ENCODE data around the gene COLQ.

Gene COLQ

DNA sequence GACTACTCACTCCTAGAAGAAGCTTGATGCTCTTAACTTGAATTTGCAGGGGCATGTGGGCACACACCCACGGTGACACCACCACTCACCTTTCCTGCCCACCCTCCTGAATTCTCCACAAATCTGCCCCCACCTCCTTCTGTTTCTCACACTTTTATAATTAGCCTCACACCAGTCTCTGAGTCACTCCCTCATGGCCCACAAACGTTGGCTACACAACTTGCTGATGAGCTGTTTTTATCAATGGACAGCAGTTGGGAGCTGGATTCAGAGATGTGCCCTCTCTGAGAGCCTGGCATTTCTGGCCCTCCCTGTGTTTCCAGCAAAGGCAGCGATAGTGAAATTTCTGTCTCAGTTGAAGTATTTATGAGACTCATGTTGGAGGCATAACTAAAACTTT lies 1.3 kb downstream of the COLQ start:
- peak; percentile 7 for DNase-seq (ENCODE audit: low read depth)

DNA sequence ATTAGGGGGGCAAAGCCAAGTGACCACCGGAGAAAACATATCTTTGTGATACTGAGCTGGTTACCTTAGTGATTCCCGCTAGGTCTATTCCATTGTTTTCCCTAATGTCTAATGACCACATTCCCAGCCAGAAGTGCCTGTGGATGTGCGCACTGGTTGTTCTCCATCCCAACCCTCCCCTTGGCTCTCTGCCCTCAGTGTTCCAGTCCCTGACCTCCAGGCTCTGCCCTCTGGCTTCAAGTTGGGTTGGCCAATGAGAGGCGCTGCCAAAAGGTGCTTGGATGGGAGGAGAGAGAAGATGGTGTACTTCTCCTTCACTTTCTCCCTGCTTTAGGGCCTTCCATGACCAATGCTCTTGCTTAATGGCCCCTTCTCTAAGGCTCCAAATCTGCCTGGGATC lies 2.4 kb downstream of the COLQ start:
- DNase-seq (ENCODE audit: low read depth) = no peak

DNA sequence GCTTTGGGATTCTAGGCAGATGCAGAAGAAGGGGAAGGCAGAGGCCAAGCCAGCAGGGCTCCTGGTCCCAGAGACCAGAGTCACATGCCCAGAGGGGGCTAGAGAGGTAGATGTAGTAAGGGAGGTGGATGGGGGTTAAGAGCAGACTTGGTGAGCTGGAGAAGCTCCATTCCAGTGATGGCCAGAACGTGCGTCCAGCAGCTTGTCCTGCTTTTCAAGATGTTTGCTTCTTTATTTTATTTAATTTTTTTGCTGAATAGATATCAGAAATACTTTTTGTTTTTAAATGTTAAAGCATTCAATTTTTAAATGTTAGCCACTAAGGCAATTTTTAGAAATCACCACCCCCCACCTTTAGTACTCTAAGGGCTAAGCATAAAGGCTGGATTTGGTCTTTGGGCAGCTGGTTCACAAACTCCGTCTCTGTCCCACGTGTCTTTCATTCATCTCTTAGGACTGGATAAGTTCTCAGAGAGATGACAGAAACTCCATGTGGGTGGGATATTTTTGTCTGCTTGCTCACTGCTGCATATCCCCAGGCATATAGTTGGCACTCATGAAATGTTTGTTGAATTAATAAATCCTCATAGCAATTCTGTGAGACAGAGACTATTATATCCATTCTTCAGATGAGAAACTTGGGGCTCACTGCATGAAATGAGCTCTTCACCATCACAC lies 6.7 kb downstream of the COLQ start:
- DNase-seq (ENCODE audit: low read depth) = no peak

DNA sequence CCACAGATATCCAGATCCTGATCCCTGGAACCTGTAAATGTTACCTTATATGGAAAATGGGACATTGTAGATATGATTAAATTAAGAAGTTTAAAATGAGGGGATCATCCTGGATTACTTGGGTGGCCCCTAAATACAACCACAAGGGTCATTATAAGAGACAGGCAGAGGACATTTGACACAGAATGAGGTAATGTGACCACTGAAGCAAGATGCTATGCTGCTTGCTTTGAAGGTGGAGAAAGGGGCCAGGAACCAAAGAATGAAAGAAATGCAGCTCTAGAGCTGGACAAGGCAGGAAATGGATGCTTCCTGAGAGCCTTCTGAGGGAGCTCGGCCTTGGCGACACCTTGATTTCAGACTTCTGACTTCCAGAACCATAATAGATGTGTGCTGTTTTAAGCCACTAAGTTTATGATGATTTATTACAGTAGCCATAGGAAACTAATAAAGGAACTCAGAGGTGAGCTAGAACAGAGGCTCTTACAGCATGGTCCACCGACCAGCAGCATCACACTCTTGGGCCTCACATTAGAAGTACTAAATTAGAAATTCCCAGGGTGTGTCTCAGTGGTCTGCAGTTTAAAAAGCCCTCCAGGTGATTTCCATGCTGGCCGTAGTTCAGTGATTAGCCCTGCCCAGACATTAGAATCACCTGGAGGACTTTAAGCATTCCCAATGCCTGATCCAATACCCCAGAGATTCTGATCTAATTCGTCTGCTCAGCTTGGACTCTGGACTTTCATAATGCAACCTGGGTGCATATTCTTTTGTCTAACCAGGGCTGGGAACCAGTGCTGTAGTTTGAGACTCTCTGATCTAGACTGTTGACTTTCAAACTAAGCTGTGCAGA lies 7.5 kb downstream of the COLQ start:
- no peak for DNase-seq (ENCODE audit: low read depth)

DNA sequence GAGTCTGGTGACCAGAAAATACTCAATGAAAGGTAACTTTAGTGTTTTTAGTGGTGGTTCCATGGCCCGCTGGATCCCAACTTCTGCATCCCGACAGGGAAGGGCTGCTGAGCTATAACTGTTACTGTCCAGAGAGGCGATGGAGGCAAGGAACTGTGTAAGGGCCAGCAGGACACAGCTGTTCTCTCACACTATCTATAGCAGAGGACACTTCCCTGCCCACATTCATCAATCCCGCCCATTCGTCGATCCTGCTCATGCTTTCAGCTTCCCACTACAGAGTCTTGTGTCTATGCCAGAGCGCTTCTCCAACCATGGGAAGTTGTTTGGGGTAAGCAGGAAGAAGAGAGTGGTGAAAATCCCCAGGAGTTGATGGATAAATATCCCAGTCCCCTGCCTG lies 8.4 kb downstream of the COLQ start:
- DNase-seq (ENCODE audit: low read depth) = no peak

GRCh38 chr3:15512166-15512565 lies 9.3 kb downstream of the COLQ start:
- no peak for DNase-seq (ENCODE audit: low read depth)

GRCh38 chr3:15511156-15511555 lies 10.3 kb downstream of the COLQ start:
- DNase-seq (ENCODE audit: low read depth) = no peak

GRCh38 chr3:15510493-15510892 lies 11.0 kb downstream of the COLQ start:
- DNase-seq (ENCODE audit: low read depth) = no peak

GRCh38 chr3:15506571-15506970 lies 14.9 kb downstream of the COLQ start:
- DNase-seq (ENCODE audit: low read depth) = no peak

DNA sequence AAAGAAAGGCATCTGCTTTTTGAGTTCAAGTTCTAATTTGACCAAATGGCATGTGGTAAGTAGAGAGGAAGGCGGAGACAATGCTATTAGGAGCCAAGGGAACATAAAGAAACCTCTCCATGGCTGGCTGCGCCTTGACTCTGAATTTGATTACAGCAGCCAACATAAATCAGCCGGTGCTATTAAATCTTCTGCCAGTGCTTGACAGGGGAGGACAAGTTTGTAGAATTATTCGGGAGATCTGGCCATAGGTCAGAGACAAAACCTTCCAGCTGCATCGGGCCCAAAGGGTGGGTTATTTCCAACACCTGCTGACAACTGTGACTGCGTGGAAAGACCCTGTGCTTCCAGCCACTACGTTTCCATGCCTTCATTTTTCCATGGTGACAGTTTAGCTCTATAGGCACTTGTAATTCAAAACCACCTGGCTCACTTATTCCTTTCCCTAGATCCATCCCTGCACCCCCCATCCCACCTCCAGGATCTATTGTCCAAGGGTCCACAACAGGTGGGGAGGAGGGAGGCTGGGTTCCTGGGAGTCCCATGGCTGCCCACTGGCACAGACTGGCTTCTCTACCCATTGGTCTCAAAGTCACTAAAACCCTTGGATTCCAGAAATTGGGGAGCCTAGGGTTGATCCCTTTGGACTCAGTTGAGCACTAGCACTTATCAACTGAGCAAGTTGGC lies 15.9 kb downstream of the COLQ start:
- no peak for DNase-seq (ENCODE audit: low read depth)

DNA sequence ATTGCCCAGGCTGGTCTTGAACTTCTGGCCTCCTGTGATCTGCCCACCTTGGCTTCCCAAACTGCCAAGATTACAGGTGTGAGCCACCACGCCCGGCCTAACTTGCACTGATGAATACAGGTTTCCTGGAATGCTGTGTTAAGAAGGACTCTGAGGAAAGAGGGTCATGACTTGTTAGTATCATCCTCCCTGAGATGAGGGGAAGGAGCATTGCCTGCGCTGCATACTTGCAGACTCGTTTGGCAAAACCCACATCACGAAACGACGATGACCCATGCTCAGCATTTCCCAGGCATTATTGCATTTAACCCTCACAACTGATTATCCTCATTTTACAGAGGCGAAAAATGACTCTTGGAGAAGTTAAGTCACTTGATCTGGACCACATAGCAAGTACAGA lies 18.9 kb downstream of the COLQ start:
- no peak for DNase-seq (ENCODE audit: low read depth)

- no peak for DNase-seq (ENCODE audit: low read depth)
These were observed 20.4 kb downstream of the COLQ start for GRCh38 chr3:15501126-15501525.

DNA sequence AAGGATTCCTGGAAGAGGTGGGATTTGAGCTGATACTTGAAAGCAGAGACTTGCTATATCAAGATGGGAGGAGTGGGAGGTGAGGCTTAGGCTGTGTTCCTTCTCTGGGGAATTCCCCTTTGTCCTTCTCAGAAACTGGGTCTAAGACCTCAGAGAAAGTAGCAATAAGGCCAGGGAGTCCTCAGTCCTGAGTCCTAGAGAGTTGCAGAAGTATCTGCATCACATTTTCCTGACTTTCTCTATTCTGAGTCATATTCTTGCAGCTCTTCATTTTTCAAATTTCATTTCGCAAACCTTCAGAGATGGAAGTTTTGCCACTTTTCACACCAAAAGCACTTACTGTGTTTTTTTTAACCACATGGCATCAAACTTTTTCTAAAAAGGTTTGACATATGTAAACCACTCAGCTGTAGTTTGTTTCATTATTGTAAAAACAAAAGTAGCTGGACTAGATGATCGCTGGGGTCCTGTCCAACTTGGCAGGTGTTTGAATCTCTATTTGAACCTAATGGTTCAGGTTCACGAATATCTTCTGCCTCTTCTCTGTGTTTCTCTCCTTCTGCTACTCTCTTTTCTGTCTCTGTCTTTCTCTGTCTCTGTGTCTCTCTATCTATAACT lies 21.3 kb downstream of the COLQ start:
- no peak for DNase-seq (ENCODE audit: low read depth)

DNA sequence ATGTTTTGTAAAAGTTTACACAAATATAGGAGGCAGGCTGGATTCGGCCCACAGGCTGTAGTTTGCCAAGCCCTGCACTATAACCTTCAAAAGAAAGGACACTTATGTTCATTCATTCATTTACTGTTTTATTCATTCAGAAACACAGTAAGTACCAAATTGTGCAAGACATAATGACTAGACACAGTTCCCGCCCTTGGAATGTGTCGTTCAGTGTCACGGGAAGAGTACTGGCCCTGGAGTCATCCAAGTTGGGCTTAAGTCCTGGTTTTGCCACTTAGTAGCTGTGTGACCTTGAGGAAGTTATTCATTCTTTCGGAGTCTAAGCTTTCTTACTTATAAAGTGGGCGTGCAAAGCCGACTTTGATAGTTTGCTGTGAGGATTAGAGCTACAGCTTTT lies 22.0 kb downstream of the COLQ start:
- no peak for DNase-seq (ENCODE audit: low read depth)

GRCh38 chr3:15498431-15499214 lies 22.9 kb downstream of the COLQ start:
- DNase-seq (ENCODE audit: low read depth) = no peak

GRCh38 chr3:15497964-15498363 lies 23.5 kb downstream of the COLQ start:
- no peak for DNase-seq (ENCODE audit: low read depth)

DNA sequence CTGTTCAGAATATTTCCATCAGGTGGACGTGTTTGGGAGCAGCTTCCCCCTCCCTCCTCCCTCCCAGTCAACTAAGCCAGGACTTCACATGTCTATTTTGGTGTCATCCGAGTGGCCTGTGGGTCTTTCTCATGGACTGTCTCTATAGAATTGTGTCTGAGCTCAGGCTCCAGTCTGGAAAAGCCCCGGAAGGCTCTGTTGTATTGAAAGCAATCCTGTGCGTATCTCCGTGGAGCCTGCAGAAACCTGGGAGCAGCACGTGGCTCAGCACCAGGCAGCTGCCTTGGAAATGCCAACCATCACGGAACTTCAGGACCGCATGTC lies 25.2 kb downstream of the COLQ start:
- DNase-seq (ENCODE audit: low read depth) = no peak

GRCh38 chr3:15495461-15496340 lies 25.8 kb downstream of the COLQ start:
- DNase-seq (ENCODE audit: low read depth) = no peak

DNA sequence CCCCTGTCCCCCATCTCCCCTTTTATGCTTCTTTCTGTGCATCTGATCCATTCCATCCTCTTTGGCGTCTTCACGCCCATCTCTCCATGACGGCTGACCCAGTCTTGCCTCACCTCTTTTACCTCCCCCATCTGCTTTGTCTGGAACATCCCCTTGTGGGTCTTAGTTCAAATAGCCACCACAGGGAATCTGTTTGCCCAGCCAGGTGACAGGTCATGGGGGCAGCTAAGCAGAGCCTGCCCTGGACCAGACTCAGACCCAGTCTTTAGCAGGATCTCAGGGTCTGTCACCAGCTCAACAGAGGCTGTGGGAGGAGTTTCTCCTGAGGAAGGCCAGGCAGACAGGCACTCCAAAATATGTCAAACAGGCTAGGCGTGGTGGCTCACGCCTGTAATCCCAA lies 28.1 kb downstream of the COLQ start:
- no peak for DNase-seq (ENCODE audit: low read depth)

DNA sequence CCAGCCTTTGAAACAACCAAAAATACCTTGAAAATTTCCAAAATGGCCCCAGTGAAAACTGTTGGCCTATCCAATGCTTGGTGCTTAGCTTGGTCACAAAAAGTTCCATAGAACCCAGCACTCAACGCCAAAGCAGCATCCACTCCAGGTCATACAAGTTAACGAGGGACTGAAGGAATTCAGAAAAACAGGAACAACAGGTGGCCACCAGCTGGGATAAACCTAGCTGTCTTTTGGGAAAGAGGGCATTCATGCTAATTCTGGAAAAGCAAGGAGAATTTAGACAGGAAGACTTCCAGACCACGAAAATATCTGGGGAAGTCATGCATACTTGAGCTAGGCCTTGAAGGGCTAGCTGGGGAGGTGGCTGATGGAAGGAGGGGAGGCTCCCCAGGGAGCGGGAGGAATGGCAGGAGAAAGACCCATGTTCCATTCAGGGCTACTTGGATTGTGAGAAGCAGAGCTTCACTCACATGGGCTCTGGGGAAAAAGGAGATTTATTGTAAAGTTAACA lies 28.6 kb downstream of the COLQ start:
- DNase-seq (ENCODE audit: low read depth) = no peak

DNA sequence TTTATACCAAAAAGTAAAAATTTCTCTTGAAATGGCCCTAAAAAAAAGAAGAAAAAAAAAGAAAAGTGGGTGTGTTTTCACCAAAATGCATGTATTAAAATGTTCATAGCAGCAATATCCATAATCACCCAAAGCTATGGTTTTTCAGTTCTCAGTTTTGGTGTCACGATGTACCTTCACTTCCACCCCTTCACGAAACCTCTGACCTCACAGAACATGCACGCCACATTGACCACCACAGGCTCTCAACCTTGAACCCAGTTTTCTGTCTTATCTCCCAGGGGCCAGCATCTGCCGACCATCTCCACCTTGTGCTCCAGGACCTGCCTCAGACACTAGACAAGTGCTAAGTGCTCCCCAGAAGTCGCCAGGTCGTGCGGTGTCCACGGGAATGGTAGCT lies 30.4 kb downstream of the COLQ start:
- DNase-seq (ENCODE audit: low read depth) = no peak

Measured in activated T-cell treated with anti-CD3 and anti-CD28 coated beads for 24 hours (primary cell).